T follicular helper cell (primary cell): Measurements from ENCODE around the gene PLSCR5.
A peak's percentile ranks its signal among the peaks of the same experiment; 100 is the strongest.

Experiments used
- DNase-seq: peaks from one replicate; pipeline ENCODE4 v3.0.0-alpha.2; 2020; ENCODE audit warnings: low read depth

Gene PLSCR5

GRCh38 chr3:146544002-146544928 is 60.9 kb downstream of the PLSCR5 start, which contains the start of gene PLSCR1:
Gene PLSCR1 (minus strand): TSS chr3:146544607. CDS start chr3:146536552, 8,055 bp downstream.
- DNase-seq: peak; percentile 45

GRCh38 chr3:146543461-146544001 is 61.6 kb downstream of the PLSCR5 start:
- DNase-seq: no peak

GRCh38 chr3:146542978-146543377 is 62.2 kb downstream of the PLSCR5 start:
- DNase-seq: no peak

GRCh38 chr3:146542179-146542578 is 63.0 kb downstream of the PLSCR5 start:
- no peak for DNase-seq

- DNase-seq: no peak
Measured at GRCh38 chr3:146540978-146541377, 64.2 kb downstream of the PLSCR5 start.

- DNase-seq: no peak
Measured at GRCh38 chr3:146540236-146540635, 64.9 kb downstream of the PLSCR5 start.

GRCh38 chr3:146539315-146539714 is 65.8 kb downstream of the PLSCR5 start:
- DNase-seq: no peak

- no peak for DNase-seq
Measured at GRCh38 chr3:146537603-146538002, 67.5 kb downstream of the PLSCR5 start.

GRCh38 chr3:146536681-146537080 is 68.5 kb downstream of the PLSCR5 start:
- no peak for DNase-seq
